Uterus (tissue), 4 donors: ENCODE results near the gene SLC50A1. TPM values are rescaled to one million over a fixed set of nuclear protein-coding genes. Genes with fewer than 3 reads are reported as not detected.

ENCODE experiments used
- DNase-seq, 2 donors: peaks; one replicate each; pipeline ENCODE4 v3.0.0-alpha.2; 2019 to 2020
- H3K27ac ChIP-seq, 2 donors: fragments of 200-600 bp; sonication (generic); 1 replicate in 1 of 2; 2 replicates in 1 of 2; pipeline ENCODE4 v1.5.1; 2016 to 2018
- H3K27me3 ChIP-seq, 2 donors: fragments of 200-600 bp; sonication (generic); one replicate each; pipeline ENCODE4 v1.5.1; 2018 to 2019; ENCODE audit warnings: control low read depth in 1 of 2
- H3K36me3 ChIP-seq, 2 donors: fragments of 200-600 bp; sonication (generic); one replicate each; pipeline ENCODE4 v1.5.1; 2019; ENCODE audit warnings: control low read depth in 1 of 2
- H3K4me1 ChIP-seq, 2 donors: fragments of 200-600 bp; sonication (generic); one replicate each; pipeline ENCODE4 v1.5.1; 2018 to 2019; ENCODE audit warnings: control low read depth in 1 of 2
- H3K4me3 ChIP-seq, 2 donors: fragments of 200-600 bp; sonication (generic); 1 replicate in 1 of 2; 2 replicates in 1 of 2; pipeline ENCODE4 v1.5.1; 2018 to 2019; ENCODE audit warnings: mild to moderate bottlenecking in 1 of 2
- H3K9me3 ChIP-seq, 2 donors: fragments of 200-600 bp; sonication (generic); one replicate each; pipeline ENCODE4 v1.5.1; 2019; ENCODE audit warnings: control low read depth in 1 of 2
- CTCF ChIP-seq, 4 experiments: fragments of 200-600 bp in 2 of 4; fragments of 450-650 bp in 2 of 4; sonication (generic) in 2 of 4; IDR thresholded peaks; one replicate each; pipeline ENCODE4 v1.5.1; 2016 to 2019; ENCODE audit warnings: antibody characterized with exemption in 4 of 4, mild to moderate bottlenecking in 2 of 4, moderate library complexity in 1 of 4
- POLR2A ChIP-seq, 2 donors: fragments of 450-650 bp; IDR thresholded peaks; one replicate each; pipeline ENCODE4 v1.6.1; 2016; ENCODE audit warnings: antibody characterized with exemption in 2 of 2, mild to moderate bottlenecking in 1 of 2, moderate library complexity in 1 of 2
- intact Hi-C: fragments of 100-400 bp; cut with DNase I; formaldehyde crosslinking; loops from one replicate; pipeline ENCODE4 v1.15.1; 2023; ENCODE audit warnings: low total_unique reads
- total RNA-seq, 4 donors: library from RNA; depleted of rRNA in 3 of 4; stranded (reverse); fragments of >200 nt in 3 of 4; gene quantifications; one replicate each; pipeline versions ENCODE4 v1.1.0 to v1.2.4, GENCODE V29; 2014 to 2023
- donor health status: DM: yes; HTN: yes; CAD: no.

Gene SLC50A1
- total RNA-seq, 4 donors from 2014 or later, result 0.26 to 24.0 (median 21.8) TPM

GRCh38 chr1:155168456-155169210 is 33.0 kb downstream of the SLC50A1 start:
- Histone ChIP-seq H3K27me3 (no peaks in the 10 kb centered on the region), H3K27ac (no peak overlapping the region), H3K36me3 (no peaks in the 10 kb centered on the region), H3K9me3 (no peaks in the 10 kb centered on the region), H3K4me1 (peaks cover 0 to 19% of the 10 kb centered on the region in 2 donors), H3K4me3 (no peak overlapping the region)
- intact Hi-C loops, result no loop called here
- no peak for DNase-seq
- TF ChIP-seq CTCF (IDR thresholded peaks at IDR 0.05), result no peak
- TF ChIP-seq POLR2A (IDR thresholded peaks at IDR 0.05), result no peak

- no peak for DNase-seq
- H3K36me3 ChIP-seq, result no peaks in the 10 kb centered on the region
- H3K4me3 ChIP-seq, result no peak overlapping the region
- intact Hi-C loops, result no loop called here
- peaks cover 0 to 19% of the 10 kb centered on the region in 2 donors for H3K4me1 ChIP-seq
- no peak overlapping the region for H3K27ac ChIP-seq
- H3K27me3 ChIP-seq, result no peaks in the 10 kb centered on the region
- no peaks in the 10 kb centered on the region for H3K9me3 ChIP-seq
- TF ChIP-seq CTCF (IDR thresholded peaks at IDR 0.05) (no peak), POLR2A (IDR thresholded peaks at IDR 0.05) (no peak)
Measured at GRCh38 chr1:155169541-155169940, 33.9 kb downstream of the SLC50A1 start.

- DNase-seq, result no peak
- Histone ChIP-seq H3K36me3 (no peaks in the 10 kb centered on the region), H3K4me1 (peaks cover 0 to 19% of the 10 kb centered on the region in 2 donors), H3K4me3 (no peak overlapping the region), H3K27ac (no peak overlapping the region), H3K9me3 (no peaks in the 10 kb centered on the region), H3K27me3 (no peaks in the 10 kb centered on the region)
- no peak for TF ChIP-seq POLR2A (IDR thresholded peaks at IDR 0.05)
- TF ChIP-seq CTCF (IDR thresholded peaks at IDR 0.05), result no peak
- intact Hi-C loops, result loop anchor here (2.0 kb wide), 1 partner anchor 77 kb away; no protein-coding TSS in a partner anchor
Measured at GRCh38 chr1:155170101-155170785, 34.6 kb downstream of the SLC50A1 start.

GRCh38 chr1:155170806-155171205 is 35.2 kb downstream of the SLC50A1 start:
- TF ChIP-seq CTCF (IDR thresholded peaks at IDR 0.05), result no peak
- no peak for TF ChIP-seq POLR2A (IDR thresholded peaks at IDR 0.05)
- Histone ChIP-seq H3K4me1 (peaks cover 0 to 19% of the 10 kb centered on the region in 2 donors), H3K27me3 (no peaks in the 10 kb centered on the region), H3K27ac (no peak overlapping the region), H3K36me3 (no peaks in the 10 kb centered on the region), H3K9me3 (no peaks in the 10 kb centered on the region), H3K4me3 (no peak overlapping the region)
- DNase-seq, result no peak
- intact Hi-C loops, result loop anchor here (2.0 kb wide), 1 partner anchor 78 kb away; no protein-coding TSS in a partner anchor
